ENCODE results near the gene BIRC3. TPM values are rescaled to one million over a fixed set of nuclear protein-coding genes. Genes with fewer than 3 reads are reported as not detected.

The BIRC3 gene
- total RNA-seq, 1 donor from 2014 or later = 0.08 TPM

DNA sequence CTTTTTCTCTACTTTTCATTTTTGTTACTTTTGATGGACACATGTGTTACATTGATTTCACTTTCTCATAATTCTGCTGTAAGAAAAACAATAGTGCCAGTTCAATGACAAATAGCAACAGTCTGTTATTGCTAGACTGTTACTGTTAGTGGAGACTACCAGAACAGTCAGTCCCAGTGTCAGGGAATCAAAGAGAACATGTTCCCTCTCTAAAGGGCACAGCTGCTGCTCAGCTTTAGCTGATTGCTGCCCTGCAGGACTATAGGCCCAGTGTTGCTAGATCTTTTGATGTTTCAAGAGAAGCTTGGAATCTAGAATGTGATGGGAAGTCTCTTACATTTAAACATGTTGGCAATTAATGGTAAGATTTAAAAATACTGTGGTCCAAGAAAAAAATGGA, 3.4 kb downstream of the BIRC3 start:
- H3K27ac Mint-ChIP-seq (ENCODE audit: unreplicated experiment) = no peak overlapping the region
- DNase-seq (ENCODE audit: low spot score) = no peak
- H3K4me1 Mint-ChIP-seq (ENCODE audit: unreplicated experiment) = peaks cover 9% of the 10 kb centered on the region
- no peak overlapping the region for H3K4me3 Mint-ChIP-seq (ENCODE audit: unreplicated experiment)
- no peaks in the 10 kb centered on the region for H3K9me3 Mint-ChIP-seq (ENCODE audit: unreplicated experiment)
- H3K36me3 Mint-ChIP-seq (ENCODE audit: low read depth, unreplicated experiment) = no peaks in the 10 kb centered on the region
- TF ChIP-seq, protein P1, sequence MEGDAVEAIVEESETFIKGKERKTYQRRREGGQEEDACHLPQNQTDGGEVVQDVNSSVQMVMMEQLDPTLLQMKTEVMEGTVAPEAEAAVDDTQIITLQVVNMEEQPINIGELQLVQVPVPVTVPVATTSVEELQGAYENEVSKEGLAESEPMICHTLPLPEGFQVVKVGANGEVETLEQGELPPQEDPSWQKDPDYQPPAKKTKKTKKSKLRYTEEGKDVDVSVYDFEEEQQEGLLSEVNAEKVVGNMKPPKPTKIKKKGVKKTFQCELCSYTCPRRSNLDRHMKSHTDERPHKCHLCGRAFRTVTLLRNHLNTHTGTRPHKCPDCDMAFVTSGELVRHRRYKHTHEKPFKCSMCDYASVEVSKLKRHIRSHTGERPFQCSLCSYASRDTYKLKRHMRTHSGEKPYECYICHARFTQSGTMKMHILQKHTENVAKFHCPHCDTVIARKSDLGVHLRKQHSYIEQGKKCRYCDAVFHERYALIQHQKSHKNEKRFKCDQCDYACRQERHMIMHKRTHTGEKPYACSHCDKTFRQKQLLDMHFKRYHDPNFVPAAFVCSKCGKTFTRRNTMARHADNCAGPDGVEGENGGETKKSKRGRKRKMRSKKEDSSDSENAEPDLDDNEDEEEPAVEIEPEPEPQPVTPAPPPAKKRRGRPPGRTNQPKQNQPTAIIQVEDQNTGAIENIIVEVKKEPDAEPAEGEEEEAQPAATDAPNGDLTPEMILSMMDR (IDR thresholded peaks at IDR 0.05; ENCODE audit: unreplicated experiment) = no peak
- H3K27me3 Mint-ChIP-seq (ENCODE audit: unreplicated experiment) = no peaks in the 10 kb centered on the region

DNA sequence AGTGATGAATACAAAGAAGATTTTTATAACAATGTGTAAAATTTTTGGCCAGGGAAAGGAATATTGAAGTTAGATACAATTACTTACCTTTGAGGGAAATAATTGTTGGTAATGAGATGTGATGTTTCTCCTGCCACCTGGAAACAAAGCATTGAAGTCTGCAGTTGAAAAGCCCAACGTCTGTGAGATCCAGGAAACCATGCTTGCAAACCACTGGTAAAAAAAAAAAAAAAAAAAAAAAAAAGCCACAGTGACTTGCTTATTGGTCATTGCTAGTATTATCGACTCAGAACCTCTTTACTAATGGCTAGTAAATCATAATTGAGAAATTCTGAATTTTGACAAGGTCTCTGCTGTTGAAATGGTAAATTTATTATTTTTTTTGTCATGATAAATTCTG, 5.3 kb downstream of the BIRC3 start:
- TF ChIP-seq, protein P1 (IDR thresholded peaks at IDR 0.05; ENCODE audit: unreplicated experiment) = no peak
- Mint-ChIP-seq H3K4me1 (ENCODE audit: unreplicated experiment) (peaks cover 2% of the 10 kb centered on the region), H3K27me3 (ENCODE audit: unreplicated experiment) (no peaks in the 10 kb centered on the region), H3K4me3 (ENCODE audit: unreplicated experiment) (no peak overlapping the region), H3K9me3 (ENCODE audit: unreplicated experiment) (no peaks in the 10 kb centered on the region), H3K36me3 (ENCODE audit: low read depth, unreplicated experiment) (no peaks in the 10 kb centered on the region), H3K27ac (ENCODE audit: unreplicated experiment) (no peak overlapping the region)
- no peak for DNase-seq (ENCODE audit: low spot score)

DNA sequence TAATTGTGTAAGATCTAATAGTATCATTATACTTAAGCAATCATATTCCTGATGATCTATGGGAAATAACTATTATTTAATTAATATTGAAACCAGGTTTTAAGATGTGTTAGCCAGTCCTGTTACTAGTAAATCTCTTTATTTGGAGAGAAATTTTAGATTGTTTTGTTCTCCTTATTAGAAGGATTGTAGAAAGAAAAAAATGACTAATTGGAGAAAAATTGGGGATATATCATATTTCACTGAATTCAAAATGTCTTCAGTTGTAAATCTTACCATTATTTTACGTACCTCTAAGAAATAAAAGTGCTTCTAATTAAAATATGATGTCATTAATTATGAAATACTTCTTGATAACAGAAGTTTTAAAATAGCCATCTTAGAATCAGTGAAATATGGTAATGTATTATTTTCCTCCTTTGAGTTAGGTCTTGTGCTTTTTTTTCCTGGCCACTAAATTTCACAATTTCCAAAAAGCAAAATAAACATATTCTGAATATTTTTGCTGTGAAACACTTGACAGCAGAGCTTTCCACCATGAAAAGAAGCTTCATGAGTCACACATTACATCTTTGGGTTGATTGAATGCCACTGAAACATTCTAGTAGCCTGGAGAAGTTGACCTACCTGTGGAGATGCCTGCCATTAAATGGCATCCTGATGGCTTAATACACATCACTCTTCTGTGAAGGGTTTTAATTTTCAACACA, 6.4 kb downstream of the BIRC3 start:
- H3K4me3 Mint-ChIP-seq (ENCODE audit: unreplicated experiment) = no peak overlapping the region
- TF ChIP-seq, protein P1 (IDR thresholded peaks at IDR 0.05; ENCODE audit: unreplicated experiment) = no peak
- no peaks in the 10 kb centered on the region for H3K9me3 Mint-ChIP-seq (ENCODE audit: unreplicated experiment)
- no peaks in the 10 kb centered on the region for H3K4me1 Mint-ChIP-seq (ENCODE audit: unreplicated experiment)
- no peak overlapping the region for H3K27ac Mint-ChIP-seq (ENCODE audit: unreplicated experiment)
- no peaks in the 10 kb centered on the region for H3K27me3 Mint-ChIP-seq (ENCODE audit: unreplicated experiment)
- no peak for DNase-seq (ENCODE audit: low spot score)
- no peaks in the 10 kb centered on the region for H3K36me3 Mint-ChIP-seq (ENCODE audit: low read depth, unreplicated experiment)

DNA sequence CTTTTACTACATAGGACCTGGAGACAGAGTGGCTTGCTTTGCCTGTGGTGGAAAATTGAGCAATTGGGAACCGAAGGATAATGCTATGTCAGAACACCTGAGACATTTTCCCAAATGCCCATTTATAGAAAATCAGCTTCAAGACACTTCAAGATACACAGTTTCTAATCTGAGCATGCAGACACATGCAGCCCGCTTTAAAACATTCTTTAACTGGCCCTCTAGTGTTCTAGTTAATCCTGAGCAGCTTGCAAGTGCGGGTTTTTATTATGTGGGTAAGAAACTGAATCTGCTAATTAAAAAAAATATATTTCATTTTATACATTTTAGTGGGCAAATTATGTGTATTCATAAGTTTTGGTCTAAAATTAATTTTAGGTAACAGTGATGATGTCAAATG, 7.8 kb downstream of the BIRC3 start:
- no peak overlapping the region for H3K27ac Mint-ChIP-seq (ENCODE audit: unreplicated experiment)
- no peaks in the 10 kb centered on the region for H3K9me3 Mint-ChIP-seq (ENCODE audit: unreplicated experiment)
- TF ChIP-seq, protein P1 (IDR thresholded peaks at IDR 0.05; ENCODE audit: unreplicated experiment) = no peak
- H3K36me3 Mint-ChIP-seq (ENCODE audit: low read depth, unreplicated experiment) = no peaks in the 10 kb centered on the region
- H3K27me3 Mint-ChIP-seq (ENCODE audit: unreplicated experiment) = no peaks in the 10 kb centered on the region
- H3K4me1 Mint-ChIP-seq (ENCODE audit: unreplicated experiment) = no peaks in the 10 kb centered on the region
- DNase-seq (ENCODE audit: low spot score) = no peak
- H3K4me3 Mint-ChIP-seq (ENCODE audit: unreplicated experiment) = no peak overlapping the region

DNA sequence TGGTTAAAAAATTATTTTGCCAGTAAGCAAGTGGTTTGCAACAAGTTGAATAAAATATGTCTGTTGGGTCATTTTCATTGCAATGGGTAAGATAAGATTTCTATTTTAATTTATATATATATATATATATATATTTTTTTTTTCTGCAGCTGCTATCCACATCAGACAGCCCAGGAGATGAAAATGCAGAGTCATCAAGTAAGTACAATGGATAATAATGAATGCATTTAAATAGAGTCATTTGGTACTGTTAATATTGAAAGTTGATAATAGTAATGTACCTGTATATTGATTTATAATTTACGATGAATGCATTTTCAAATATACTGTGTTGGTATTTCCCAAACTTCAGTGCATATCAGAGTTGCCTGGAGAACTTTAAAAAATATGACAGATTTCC, 11.5 kb downstream of the BIRC3 start:
- no peak overlapping the region for H3K4me3 Mint-ChIP-seq (ENCODE audit: unreplicated experiment)
- H3K27me3 Mint-ChIP-seq (ENCODE audit: unreplicated experiment) = no peaks in the 10 kb centered on the region
- H3K4me1 Mint-ChIP-seq (ENCODE audit: unreplicated experiment) = no peaks in the 10 kb centered on the region
- no peaks in the 10 kb centered on the region for H3K36me3 Mint-ChIP-seq (ENCODE audit: low read depth, unreplicated experiment)
- no peak for DNase-seq (ENCODE audit: low spot score)
- no peak overlapping the region for H3K27ac Mint-ChIP-seq (ENCODE audit: unreplicated experiment)
- no peaks in the 10 kb centered on the region for H3K9me3 Mint-ChIP-seq (ENCODE audit: unreplicated experiment)
- TF ChIP-seq, protein P1 (IDR thresholded peaks at IDR 0.05; ENCODE audit: unreplicated experiment) = no peak

Measured in endothelial cell (in vitro differentiated cells).